Ovary (tissue), 3 donors: ENCODE results near the gene PRR13.

Source experiments
- EP300 ChIP-seq: sonication (generic); formaldehyde crosslinking; IDR thresholded peaks from one replicate; pipeline ENCODE4 v1.6.1; 2017; ENCODE audit warnings: antibody characterized with exemption
- POLR2A ChIP-seq: fragments of 450-650 bp; IDR thresholded peaks from one replicate; pipeline ENCODE4 v1.6.1; 2017; ENCODE audit warnings: antibody characterized with exemption, mild to moderate bottlenecking, moderate library complexity
- TF ChIP-seq, protein P1 (sequence below), 3 donors: fragments of 450-650 bp in 2 of 3; fragments of 200-600 bp in 1 of 3; IDR thresholded peaks; one replicate each; pipeline versions ENCODE4 v1.5.1 to v1.8.0; 2016 to 2022; ENCODE audit warnings: antibody characterized with exemption in 3 of 3, mild to moderate bottlenecking in 1 of 3
- donor health status: DM: no; HTN: no; CAD: no.

DNA sequence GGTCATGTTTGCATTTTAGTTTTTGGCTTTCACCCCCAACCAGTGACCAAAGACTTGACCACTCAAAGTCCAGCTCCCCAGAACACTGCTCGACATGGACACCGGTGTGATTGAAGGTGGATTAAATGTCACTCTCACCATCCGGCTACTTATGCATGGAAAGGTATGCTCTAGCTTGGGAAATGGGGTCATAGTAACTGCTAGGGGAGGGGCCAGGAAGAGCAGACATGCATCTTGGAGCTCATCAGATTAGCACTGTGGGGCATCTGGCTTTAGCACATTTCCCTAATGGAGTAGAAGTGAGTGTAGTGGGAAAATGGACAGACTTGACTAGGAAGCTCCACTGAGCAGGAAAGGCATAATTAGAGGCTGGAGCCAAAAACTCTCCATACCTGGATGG lies 13.2 kb downstream of the PRR13 start:
- TF ChIP-seq, protein P1, sequence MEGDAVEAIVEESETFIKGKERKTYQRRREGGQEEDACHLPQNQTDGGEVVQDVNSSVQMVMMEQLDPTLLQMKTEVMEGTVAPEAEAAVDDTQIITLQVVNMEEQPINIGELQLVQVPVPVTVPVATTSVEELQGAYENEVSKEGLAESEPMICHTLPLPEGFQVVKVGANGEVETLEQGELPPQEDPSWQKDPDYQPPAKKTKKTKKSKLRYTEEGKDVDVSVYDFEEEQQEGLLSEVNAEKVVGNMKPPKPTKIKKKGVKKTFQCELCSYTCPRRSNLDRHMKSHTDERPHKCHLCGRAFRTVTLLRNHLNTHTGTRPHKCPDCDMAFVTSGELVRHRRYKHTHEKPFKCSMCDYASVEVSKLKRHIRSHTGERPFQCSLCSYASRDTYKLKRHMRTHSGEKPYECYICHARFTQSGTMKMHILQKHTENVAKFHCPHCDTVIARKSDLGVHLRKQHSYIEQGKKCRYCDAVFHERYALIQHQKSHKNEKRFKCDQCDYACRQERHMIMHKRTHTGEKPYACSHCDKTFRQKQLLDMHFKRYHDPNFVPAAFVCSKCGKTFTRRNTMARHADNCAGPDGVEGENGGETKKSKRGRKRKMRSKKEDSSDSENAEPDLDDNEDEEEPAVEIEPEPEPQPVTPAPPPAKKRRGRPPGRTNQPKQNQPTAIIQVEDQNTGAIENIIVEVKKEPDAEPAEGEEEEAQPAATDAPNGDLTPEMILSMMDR (IDR thresholded peaks at IDR 0.05): no peak
- TF ChIP-seq POLR2A: no peak
- TF ChIP-seq EP300: no peak
